ENCODE results near the gene ELP4. TPM values are rescaled to one million over a fixed set of nuclear protein-coding genes. Genes with fewer than 3 reads are reported as not detected.

ELP4 gene
- total and polyA plus RNA-seq, 2 experiments from 2014 or later = 16.2 to 20.1 TPM

- H2AFZ ChIP-seq = no peak overlapping the region
- no peaks in the 10 kb centered on the region for H3K4me1 ChIP-seq (ENCODE audit: insufficient read depth)
- no peak overlapping the region for H3K27ac ChIP-seq
- no peaks in the 10 kb centered on the region for H4K20me1 ChIP-seq (ENCODE audit: insufficient read depth)
- H3K27me3 ChIP-seq (replicated peaks; ENCODE audit: insufficient read depth) = no peaks in the 10 kb centered on the region
- no peaks in the 10 kb centered on the region for H3K9me3 ChIP-seq (ENCODE audit: low read depth)
- no peaks in the 10 kb centered on the region for H3K79me2 ChIP-seq (ENCODE audit: insufficient read depth)
- no peak overlapping the region for H3K9ac ChIP-seq
- H3K4me3 ChIP-seq = no peak overlapping the region
- no peak for DNase-seq
- no peaks in the 10 kb centered on the region for H3F3A ChIP-seq (ENCODE audit: insufficient read depth)
- H3K36me3 ChIP-seq (ENCODE audit: low read depth) = no peaks in the 10 kb centered on the region
- TF ChIP-seq EZH2phosphoT487 (IDR thresholded peaks at IDR 0.05; ENCODE audit: insufficient read depth, low read depth) (no peak), EZH2 (IDR thresholded peaks at IDR 0.05; ENCODE audit: insufficient read depth, poor library complexity, severe bottlenecking) (no peak)
- no peaks in the 10 kb centered on the region for H3K9me2 ChIP-seq (ENCODE audit: insufficient read depth)
- WGBS, 2 experiments (ENCODE audit: low coverage in 1 of 2, low lambda C conversion rate in 2 of 2, missing lambda C conversion rate in 2 of 2) = 63 to 65% methylated on average over 3 of the region's 3 CpGs
- H3K4me2 ChIP-seq (ENCODE audit: unreplicated experiment) = no peak overlapping the region
- in situ Hi-C loops (cut with MboI) = no loop called here
These were observed 247.8 kb downstream of the ELP4 start for GRCh38 chr11:31757260-31757835.

GRCh38 chr11:31761636-31762035 is 252.1 kb downstream of the ELP4 start:
- no peaks in the 10 kb centered on the region for H3K9me2 ChIP-seq (ENCODE audit: insufficient read depth)
- no peak overlapping the region for H3K27ac ChIP-seq
- H3K9me3 ChIP-seq (ENCODE audit: low read depth) = no peaks in the 10 kb centered on the region
- no peaks in the 10 kb centered on the region for H3K4me1 ChIP-seq (ENCODE audit: insufficient read depth)
- 91 to 96% methylated on average over 1 of the region's 1 CpG for WGBS, 2 experiments (ENCODE audit: low coverage in 1 of 2, low lambda C conversion rate in 2 of 2, missing lambda C conversion rate in 2 of 2)
- H4K20me1 ChIP-seq (ENCODE audit: insufficient read depth) = no peaks in the 10 kb centered on the region
- no peaks in the 10 kb centered on the region for H3K27me3 ChIP-seq (replicated peaks; ENCODE audit: insufficient read depth)
- no peaks in the 10 kb centered on the region for H3K79me2 ChIP-seq (ENCODE audit: insufficient read depth)
- no peaks in the 10 kb centered on the region for H3F3A ChIP-seq (ENCODE audit: insufficient read depth)
- H3K4me2 ChIP-seq (ENCODE audit: unreplicated experiment) = no peak overlapping the region
- in situ Hi-C loops (cut with MboI) = no loop called here
- no peak overlapping the region for H3K4me3 ChIP-seq
- H2AFZ ChIP-seq = no peak overlapping the region
- TF ChIP-seq EZH2 (IDR thresholded peaks at IDR 0.05; ENCODE audit: insufficient read depth, poor library complexity, severe bottlenecking) (no peak), EZH2phosphoT487 (IDR thresholded peaks at IDR 0.05; ENCODE audit: insufficient read depth, low read depth) (no peak)
- H3K36me3 ChIP-seq (ENCODE audit: low read depth) = no peaks in the 10 kb centered on the region
- DNase-seq = no peak
- no peak overlapping the region for H3K9ac ChIP-seq

DNA sequence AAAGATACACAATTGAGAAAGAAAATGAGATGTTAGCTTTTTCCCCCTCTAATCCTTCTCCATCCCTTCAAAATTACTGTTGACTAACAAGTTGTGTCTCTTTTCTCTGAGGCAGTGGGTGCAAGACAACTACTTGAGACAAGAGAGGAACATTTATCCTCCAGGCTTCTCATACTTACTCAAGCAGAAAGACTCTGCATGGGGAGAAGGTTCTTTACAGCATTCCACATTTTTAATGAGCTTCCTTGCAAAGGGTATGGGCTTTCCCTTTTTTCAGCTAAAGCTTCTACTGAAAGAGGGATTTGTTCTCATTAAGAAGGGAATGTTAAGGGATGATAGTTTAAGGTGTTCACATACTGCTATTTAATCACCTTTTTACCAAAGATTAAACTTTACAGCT is 253.7 kb downstream of the ELP4 start:
- no peaks in the 10 kb centered on the region for H3K36me3 ChIP-seq (ENCODE audit: low read depth)
- H3K79me2 ChIP-seq (ENCODE audit: insufficient read depth) = no peaks in the 10 kb centered on the region
- H3K9me3 ChIP-seq (ENCODE audit: low read depth) = no peaks in the 10 kb centered on the region
- H4K20me1 ChIP-seq (ENCODE audit: insufficient read depth) = no peaks in the 10 kb centered on the region
- TF ChIP-seq EZH2 (IDR thresholded peaks at IDR 0.05; ENCODE audit: insufficient read depth, poor library complexity, severe bottlenecking) = no peak
- no peak for TF ChIP-seq EZH2phosphoT487 (IDR thresholded peaks at IDR 0.05; ENCODE audit: insufficient read depth, low read depth)
- H3K27ac ChIP-seq = no peak overlapping the region
- DNase-seq = no peak
- in situ Hi-C loops (cut with MboI) = no loop called here
- no peak overlapping the region for H3K9ac ChIP-seq
- no peaks in the 10 kb centered on the region for H3K9me2 ChIP-seq (ENCODE audit: insufficient read depth)
- no peak overlapping the region for H3K4me2 ChIP-seq (ENCODE audit: unreplicated experiment)
- H2AFZ ChIP-seq = no peak overlapping the region
- no peak overlapping the region for H3K4me3 ChIP-seq
- H3K4me1 ChIP-seq (ENCODE audit: insufficient read depth) = no peaks in the 10 kb centered on the region
- no peaks in the 10 kb centered on the region for H3F3A ChIP-seq (ENCODE audit: insufficient read depth)
- no peaks in the 10 kb centered on the region for H3K27me3 ChIP-seq (replicated peaks; ENCODE audit: insufficient read depth)

- no peak overlapping the region for H2AFZ ChIP-seq
- no peak overlapping the region for H3K9ac ChIP-seq
- no peaks in the 10 kb centered on the region for H3K79me2 ChIP-seq (ENCODE audit: insufficient read depth)
- no peak overlapping the region for H3K27ac ChIP-seq
- no peak for DNase-seq
- no peaks in the 10 kb centered on the region for H3K27me3 ChIP-seq (replicated peaks; ENCODE audit: insufficient read depth)
- no peaks in the 10 kb centered on the region for H3K36me3 ChIP-seq (ENCODE audit: low read depth)
- H3K9me2 ChIP-seq (ENCODE audit: insufficient read depth) = no peaks in the 10 kb centered on the region
- H3K4me3 ChIP-seq = no peak overlapping the region
- no peak overlapping the region for H3K4me2 ChIP-seq (ENCODE audit: unreplicated experiment)
- no peaks in the 10 kb centered on the region for H3F3A ChIP-seq (ENCODE audit: insufficient read depth)
- no peaks in the 10 kb centered on the region for H3K9me3 ChIP-seq (ENCODE audit: low read depth)
- TF ChIP-seq EZH2 (IDR thresholded peaks at IDR 0.05; ENCODE audit: insufficient read depth, poor library complexity, severe bottlenecking) (no peak), EZH2phosphoT487 (IDR thresholded peaks at IDR 0.05; ENCODE audit: insufficient read depth, low read depth) (no peak)
- WGBS, 2 experiments (ENCODE audit: low coverage in 1 of 2, low lambda C conversion rate in 2 of 2, missing lambda C conversion rate in 2 of 2) = 91% methylated on average over 5 of the region's 5 CpGs
- no peaks in the 10 kb centered on the region for H3K4me1 ChIP-seq (ENCODE audit: insufficient read depth)
- in situ Hi-C loops (cut with MboI) = no loop called here
- H4K20me1 ChIP-seq (ENCODE audit: insufficient read depth) = no peaks in the 10 kb centered on the region
These were observed 254.7 kb downstream of the ELP4 start for GRCh38 chr11:31764261-31764660.

- Histone ChIP-seq H4K20me1 (ENCODE audit: insufficient read depth) (no peaks in the 10 kb centered on the region), H3K9me3 (ENCODE audit: low read depth) (no peaks in the 10 kb centered on the region), H3K4me1 (ENCODE audit: insufficient read depth) (no peaks in the 10 kb centered on the region), H3K27me3 (replicated peaks; ENCODE audit: insufficient read depth) (no peaks in the 10 kb centered on the region), H2AFZ (no peak overlapping the region), H3K79me2 (ENCODE audit: insufficient read depth) (no peaks in the 10 kb centered on the region), H3F3A (ENCODE audit: insufficient read depth) (no peaks in the 10 kb centered on the region), H3K4me2 (ENCODE audit: unreplicated experiment) (no peak overlapping the region), H3K9ac (no peak overlapping the region), H3K4me3 (no peak overlapping the region), H3K36me3 (ENCODE audit: low read depth) (no peaks in the 10 kb centered on the region), H3K27ac (no peak overlapping the region), H3K9me2 (ENCODE audit: insufficient read depth) (no peaks in the 10 kb centered on the region)
- in situ Hi-C loops (cut with MboI) = no loop called here
- 68 to 71% methylated on average over 5 of the region's 5 CpGs for WGBS, 2 experiments (ENCODE audit: low coverage in 1 of 2, low lambda C conversion rate in 2 of 2, missing lambda C conversion rate in 2 of 2)
- no peak for DNase-seq
- TF ChIP-seq EZH2 (IDR thresholded peaks at IDR 0.05; ENCODE audit: insufficient read depth, poor library complexity, severe bottlenecking) (no peak), EZH2phosphoT487 (IDR thresholded peaks at IDR 0.05; ENCODE audit: insufficient read depth, low read depth) (no peak)
These were observed 255.2 kb downstream of the ELP4 start for GRCh38 chr11:31764766-31765165.

Data from GM23248 (cell line).